Kidney (tissue), 14 donors: ENCODE results near the gene LRIT2. TPM values are rescaled to one million over a fixed set of nuclear protein-coding genes. Genes with fewer than 3 reads are reported as not detected.

ENCODE experiments used
- DNase-seq, 5 donors: peaks; one replicate each; pipeline ENCODE4 v3.0.0-alpha.2; 2013 to 2020
- FAIRE-seq: peaks from 2 replicates; lab custom pipeline; 2012; peaks lifted over from hg19 to GRCh38; lab: Jason Lieb, UNC
- H3K27ac ChIP-seq, 2 donors: one replicate each; pipeline ENCODE4 v1.7.0; 2013; ENCODE audit warnings: low read depth in 2 of 2, low read length in 2 of 2, inconsistent platforms in 1 of 2
- H3K27me3 ChIP-seq: one replicate; pipeline ENCODE4 v1.7.1; 2013; ENCODE audit warnings: low read length, inconsistent platforms; ENCODE audit not compliant: control insufficient read depth, insufficient read depth
- H3K36me3 ChIP-seq, 3 donors: one replicate each; pipeline versions ENCODE4 v1.7.0 to v1.7.1; 2013; ENCODE audit warnings: low read length in 3 of 3, control low read depth in 1 of 3, inconsistent platforms in 1 of 3; ENCODE audit not compliant: insufficient read depth in 3 of 3, control insufficient read depth in 2 of 3
- H3K4me1 ChIP-seq, 3 donors: one replicate each; pipeline versions ENCODE4 v1.7.0 to v1.7.1; 2013; ENCODE audit warnings: low read length in 3 of 3, inconsistent platforms in 1 of 3, low read depth in 1 of 3; ENCODE audit not compliant: control insufficient read depth in 2 of 3, insufficient read depth in 2 of 3
- H3K4me3 ChIP-seq, 3 donors: one replicate each; pipeline versions ENCODE4 v1.7.0 to v1.8.1; 2013; ENCODE audit warnings: low read length in 3 of 3, control low read depth in 1 of 3, inconsistent platforms in 1 of 3
- H3K9ac ChIP-seq, 3 donors: one replicate each; pipeline versions ENCODE4 v1.7.0 to v1.7.1; 2013; ENCODE audit warnings: low read length in 3 of 3, control low read depth in 1 of 3, inconsistent platforms in 1 of 3
- H3K9me3 ChIP-seq, 3 donors: one replicate each; pipeline versions ENCODE4 v1.7.0 to v1.7.1; 2013; ENCODE audit warnings: low read length in 3 of 3, control low read depth in 1 of 3, inconsistent platforms in 1 of 3; ENCODE audit not compliant: control insufficient read depth in 2 of 3, insufficient read depth in 1 of 3
- intact Hi-C: fragments of 100-400 bp; cut with DNase I; formaldehyde crosslinking; loops from one replicate; pipeline ENCODE4 v1.11.1; 2022
- polyA plus RNA-seq: library from polyadenylated mRNA; stranded (reverse); fragments of 350-450 nt; fragmentation: Illumina TruSeq; extraction: RNeasy Lipid Tissue Mini Kit (QIAGEN cat#74804); gene quantifications from one replicate; pipeline ENCODE4 v1.2.3, GENCODE V29; 2014; ENCODE audit warnings: low read depth, low replicate concordance; ENCODE audit not compliant: insufficient read depth
- total RNA-seq: library from RNA; stranded (reverse); fragmentation: NEBNext Ultra II Directional; extraction: Animal tissue kit (Norgen Biotek cat#: 25700); gene quantifications from one replicate; pipeline ENCODE4 v1.2.1, GENCODE V29; 2021
- TF ChIP-seq, protein P1 (sequence below): IDR thresholded peaks from 3 replicates; pipeline ENCODE4 v1.5.1; 2012; ENCODE audit warnings: mild to moderate bottlenecking, moderate library complexity, borderline replicate concordance; ENCODE audit not compliant: insufficient read depth; ENCODE audit errors: extremely low read depth
- donor health status: control.
- donor health status: control.
- donor health status: control.
- donor health status: control.
- donor health status: control.
- donor health status: DM: yes; HTN: yes; CAD: no.
- donor health status: Normal renal cell carcinoma (clear cell type).

Gene LRIT2
- total and polyA plus RNA-seq, 2 donors from 2014 or later, result not detected

GRCh38 chr10:84236807-84237198 lies 11.5 kb upstream of the LRIT2 start:
- H3K9ac ChIP-seq, result no peak overlapping the region
- FAIRE-seq (no peak), DNase-seq (no peak)
- H3K27me3 ChIP-seq, result no peaks in the 10 kb centered on the region
- TF ChIP-seq, protein P1, sequence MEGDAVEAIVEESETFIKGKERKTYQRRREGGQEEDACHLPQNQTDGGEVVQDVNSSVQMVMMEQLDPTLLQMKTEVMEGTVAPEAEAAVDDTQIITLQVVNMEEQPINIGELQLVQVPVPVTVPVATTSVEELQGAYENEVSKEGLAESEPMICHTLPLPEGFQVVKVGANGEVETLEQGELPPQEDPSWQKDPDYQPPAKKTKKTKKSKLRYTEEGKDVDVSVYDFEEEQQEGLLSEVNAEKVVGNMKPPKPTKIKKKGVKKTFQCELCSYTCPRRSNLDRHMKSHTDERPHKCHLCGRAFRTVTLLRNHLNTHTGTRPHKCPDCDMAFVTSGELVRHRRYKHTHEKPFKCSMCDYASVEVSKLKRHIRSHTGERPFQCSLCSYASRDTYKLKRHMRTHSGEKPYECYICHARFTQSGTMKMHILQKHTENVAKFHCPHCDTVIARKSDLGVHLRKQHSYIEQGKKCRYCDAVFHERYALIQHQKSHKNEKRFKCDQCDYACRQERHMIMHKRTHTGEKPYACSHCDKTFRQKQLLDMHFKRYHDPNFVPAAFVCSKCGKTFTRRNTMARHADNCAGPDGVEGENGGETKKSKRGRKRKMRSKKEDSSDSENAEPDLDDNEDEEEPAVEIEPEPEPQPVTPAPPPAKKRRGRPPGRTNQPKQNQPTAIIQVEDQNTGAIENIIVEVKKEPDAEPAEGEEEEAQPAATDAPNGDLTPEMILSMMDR, result no peak
- H3K9me3 ChIP-seq, result no peaks in the 10 kb centered on the region
- H3K4me3 ChIP-seq, result no peak overlapping the region
- no peak overlapping the region for H3K27ac ChIP-seq
- H3K36me3 ChIP-seq, result no peaks in the 10 kb centered on the region
- H3K4me1 ChIP-seq, result no peaks in the 10 kb centered on the region
- intact Hi-C loops, result no loop called here

DNA sequence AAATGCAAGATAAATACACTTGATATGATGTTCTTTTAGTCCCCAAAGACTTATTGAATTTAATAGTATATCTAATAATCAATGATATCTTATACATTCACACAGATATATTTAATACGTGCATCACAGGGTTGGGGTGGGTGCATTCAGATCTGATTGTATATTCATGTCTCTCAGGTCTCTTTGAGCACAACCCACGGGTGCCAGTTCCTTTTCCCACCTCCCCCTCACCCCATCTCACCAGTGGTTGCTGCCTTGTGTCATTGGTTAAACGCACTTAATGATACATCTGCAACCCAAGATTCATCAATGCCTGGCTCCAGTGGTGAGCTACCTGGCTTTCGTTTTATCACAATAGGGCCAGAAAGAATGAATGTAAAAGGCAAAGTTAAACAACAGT lies 9.8 kb upstream of the LRIT2 start:
- Histone ChIP-seq H3K9me3 (no peaks in the 10 kb centered on the region), H3K27ac (no peak overlapping the region), H3K36me3 (no peaks in the 10 kb centered on the region), H3K27me3 (no peaks in the 10 kb centered on the region), H3K4me3 (no peak overlapping the region), H3K9ac (no peak overlapping the region), H3K4me1 (no peaks in the 10 kb centered on the region)
- FAIRE-seq (no peak), DNase-seq (no peak)
- TF ChIP-seq, protein P1, result no peak
- intact Hi-C loops, result no loop called here

DNA sequence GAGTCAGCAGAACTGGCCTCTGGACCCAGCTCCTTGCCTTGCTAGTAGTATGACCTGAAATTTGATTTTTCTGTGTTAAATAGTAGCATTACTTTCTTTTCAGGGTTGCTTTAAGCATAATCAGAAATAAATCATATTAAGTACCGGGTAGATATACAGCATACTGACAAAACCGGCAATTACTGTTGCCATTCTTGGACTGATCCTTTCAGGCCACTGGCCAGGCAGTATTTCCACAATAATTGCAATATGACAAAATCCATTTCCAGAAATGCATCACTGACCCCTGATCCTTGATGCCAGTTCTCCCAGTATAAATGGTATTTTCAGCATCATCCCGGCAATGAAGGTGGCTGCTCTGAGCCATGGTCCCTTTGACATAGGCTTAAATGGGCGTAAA lies 9.1 kb upstream of the LRIT2 start:
- no peak overlapping the region for H3K4me3 ChIP-seq
- H3K27ac ChIP-seq, result no peak overlapping the region
- H3K9me3 ChIP-seq, result no peaks in the 10 kb centered on the region
- no peak for DNase-seq
- TF ChIP-seq, protein P1, result no peak
- H3K36me3 ChIP-seq, result no peaks in the 10 kb centered on the region
- H3K27me3 ChIP-seq, result no peaks in the 10 kb centered on the region
- FAIRE-seq, result no peak
- no peak overlapping the region for H3K9ac ChIP-seq
- intact Hi-C loops, result no loop called here
- H3K4me1 ChIP-seq, result no peaks in the 10 kb centered on the region

GRCh38 chr10:84233940-84234339 lies 8.6 kb upstream of the LRIT2 start:
- no peak overlapping the region for H3K27ac ChIP-seq
- no peaks in the 10 kb centered on the region for H3K9me3 ChIP-seq
- H3K27me3 ChIP-seq, result no peaks in the 10 kb centered on the region
- H3K9ac ChIP-seq, result no peak overlapping the region
- H3K36me3 ChIP-seq, result no peaks in the 10 kb centered on the region
- H3K4me1 ChIP-seq, result no peaks in the 10 kb centered on the region
- TF ChIP-seq, protein P1, result no peak
- DNase-seq (no peak), FAIRE-seq (no peak)
- intact Hi-C loops, result no loop called here
- H3K4me3 ChIP-seq, result no peak overlapping the region
